Eye (tissue), 1 donor: ENCODE results near the gene SLC8A1.
A peak's percentile ranks its signal among the peaks of the same experiment; 100 is the strongest.

Experiments
- DNase-seq: peaks from one replicate; pipeline ENCODE4 v3.0.0-alpha.2; 2015

SLC8A1 gene

DNA sequence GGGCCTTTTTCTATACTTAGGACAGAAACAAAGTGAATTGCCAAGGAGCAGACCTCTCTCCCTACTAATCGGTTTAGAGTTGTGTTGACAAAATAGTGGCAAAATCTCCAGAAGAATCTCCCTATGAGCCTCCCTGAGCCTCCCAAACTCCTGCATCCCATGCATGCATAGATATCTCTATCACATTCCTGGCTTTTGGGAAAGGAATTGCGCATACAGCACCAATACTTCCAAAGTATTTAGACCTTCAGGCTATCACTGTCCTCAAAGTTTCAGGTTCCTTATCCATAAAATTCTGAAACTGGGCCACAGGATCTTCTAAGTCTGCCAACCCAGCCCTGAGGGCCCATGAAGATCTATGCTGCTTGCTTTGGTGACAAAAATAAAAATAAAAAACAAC lies 152.1 kb downstream of the SLC8A1 start:
- no peak for DNase-seq

DNA sequence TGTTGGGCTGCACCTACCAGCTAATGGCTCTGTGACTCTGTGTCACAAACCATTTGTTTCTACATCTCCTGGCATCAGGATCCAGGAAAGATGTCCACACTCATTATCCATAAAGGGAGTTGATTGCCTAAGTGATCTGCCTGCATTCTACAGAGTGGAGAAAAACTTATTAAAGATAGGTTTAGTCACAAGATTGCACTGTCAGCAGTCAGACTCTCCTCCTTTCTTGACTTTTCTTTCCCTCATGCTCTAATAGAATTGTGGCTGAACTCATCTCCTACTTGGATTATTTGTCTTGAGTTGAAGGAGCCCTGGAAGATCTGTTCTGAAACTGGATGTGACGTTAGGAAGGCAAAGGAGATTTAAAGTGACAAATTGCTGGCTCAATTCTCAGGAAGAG lies 152.7 kb downstream of the SLC8A1 start:
- DNase-seq: no peak

DNA sequence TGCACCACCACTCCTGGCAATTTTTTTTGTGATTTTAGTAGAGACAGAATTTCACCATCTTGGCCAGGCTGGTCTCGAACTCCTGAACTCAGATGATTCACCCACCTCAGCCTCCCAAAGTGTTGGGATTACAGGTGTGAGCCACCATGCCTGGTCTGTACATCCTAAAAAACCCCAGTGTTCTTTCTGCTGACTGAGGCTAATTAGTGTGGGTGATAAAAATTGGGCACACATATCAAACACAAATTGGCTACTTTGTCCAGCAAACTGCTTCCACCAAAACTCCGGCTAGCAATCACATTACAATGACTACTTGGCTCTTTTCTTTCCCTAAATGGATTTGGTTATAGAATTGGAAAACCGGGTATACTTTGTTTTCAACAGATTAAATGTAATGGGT lies 153.9 kb downstream of the SLC8A1 start:
- no peak for DNase-seq

DNA sequence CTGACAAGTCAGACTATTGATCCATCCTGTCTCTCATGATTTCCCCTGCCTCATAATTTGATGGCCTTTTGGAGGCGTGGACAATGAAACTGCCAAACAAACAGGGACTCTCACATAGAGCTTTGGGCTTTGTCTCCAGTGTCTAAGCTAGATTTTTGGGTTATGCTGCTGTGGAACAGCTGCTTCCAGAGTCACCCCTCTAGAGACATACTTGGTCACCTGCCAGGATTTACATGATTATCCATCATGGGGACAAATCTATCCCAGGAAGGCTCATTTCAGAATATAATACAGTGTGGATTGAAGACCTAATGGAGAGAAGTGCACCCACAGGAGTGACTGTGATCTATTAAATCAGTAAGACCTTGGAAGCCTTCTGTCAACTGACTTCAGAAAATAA lies 159.6 kb downstream of the SLC8A1 start:
- no peak for DNase-seq

DNA sequence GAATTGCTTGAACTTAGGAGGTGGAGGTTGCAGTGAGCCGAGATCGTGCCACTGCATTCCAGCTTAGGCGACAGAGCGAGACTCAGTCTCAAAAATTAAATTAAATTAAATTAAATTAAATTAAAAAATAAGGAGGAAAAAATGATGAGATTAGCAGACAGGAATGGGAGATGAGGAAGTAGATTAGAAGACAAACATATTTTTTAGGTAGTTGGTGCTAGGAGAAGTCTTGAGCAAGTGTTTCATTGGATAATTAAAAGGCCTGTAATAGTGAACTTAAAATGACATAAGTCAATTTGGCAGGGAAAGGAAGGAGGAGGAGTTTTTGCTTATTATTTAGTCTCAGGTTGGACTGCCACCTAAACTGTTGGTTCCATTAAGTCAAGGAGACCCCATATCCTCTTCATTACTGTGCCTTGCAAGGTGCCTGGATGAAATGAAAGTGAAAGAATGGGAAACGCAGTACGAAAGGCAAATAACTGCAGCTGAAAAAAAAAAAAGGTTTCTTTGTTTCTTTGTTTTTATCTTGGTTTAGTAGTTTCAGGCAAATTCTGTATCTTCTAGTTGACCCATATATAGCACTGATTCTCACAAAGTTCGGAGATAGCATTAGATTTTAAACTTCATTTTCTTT lies 162.0 kb downstream of the SLC8A1 start:
- no peak for DNase-seq

DNA sequence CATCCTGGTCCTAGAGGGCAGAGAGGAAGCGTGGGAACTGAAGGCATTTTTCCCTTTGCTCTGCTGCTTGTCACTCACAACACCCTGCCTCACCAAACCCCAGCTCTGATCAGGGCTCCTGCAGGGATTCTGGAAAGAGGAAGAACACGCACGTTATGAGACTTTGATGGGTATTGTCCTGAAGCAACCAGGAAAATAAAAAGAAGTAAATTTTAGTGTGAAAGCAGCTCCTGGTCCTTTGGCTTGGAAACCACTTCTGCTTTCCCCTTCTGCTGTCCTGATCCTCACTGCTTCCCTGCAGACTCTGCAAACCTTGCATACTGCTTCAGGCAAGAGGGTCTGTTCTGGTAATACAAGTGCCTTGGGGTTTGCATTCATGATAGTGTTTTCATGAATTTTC lies 164.1 kb downstream of the SLC8A1 start:
- DNase-seq: no peak

DNA sequence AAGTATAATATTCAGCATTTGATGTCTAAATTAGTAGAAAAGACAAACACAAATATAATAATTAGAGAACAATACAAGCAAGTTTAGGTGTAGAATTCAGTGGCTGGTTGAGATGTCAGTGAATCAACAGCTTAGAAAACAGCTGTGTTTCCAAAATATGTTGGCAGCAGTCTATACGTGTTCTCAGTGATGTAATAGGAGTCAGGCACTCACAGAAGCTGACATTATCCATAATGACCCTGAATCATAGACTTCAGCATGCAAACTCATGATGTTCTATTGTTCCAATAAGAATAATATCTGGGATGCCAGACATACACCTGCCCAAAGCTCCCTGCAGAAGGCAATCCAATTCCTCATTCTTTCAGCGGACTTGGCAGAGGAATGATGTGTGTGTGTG lies 164.7 kb downstream of the SLC8A1 start:
- peak; percentile 8 for DNase-seq

DNA sequence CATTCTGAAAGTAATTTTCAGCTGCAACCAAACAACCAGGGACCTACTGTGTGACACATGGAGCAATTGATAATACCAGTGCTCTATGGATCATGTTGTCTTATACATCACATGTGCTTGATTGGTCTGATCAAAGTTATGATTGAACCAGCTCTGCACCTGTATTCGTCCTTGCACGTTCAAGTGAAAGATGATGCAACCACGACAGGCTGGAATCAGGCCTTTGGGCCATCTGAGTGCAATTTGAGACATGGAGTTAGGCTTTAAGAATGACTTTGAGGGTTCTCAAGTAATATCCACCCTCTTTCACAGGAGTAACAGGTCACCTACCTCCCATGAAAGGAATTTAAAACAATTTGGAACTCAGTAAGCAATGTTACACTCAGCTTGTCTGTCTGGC lies 165.2 kb downstream of the SLC8A1 start:
- no peak for DNase-seq

DNA sequence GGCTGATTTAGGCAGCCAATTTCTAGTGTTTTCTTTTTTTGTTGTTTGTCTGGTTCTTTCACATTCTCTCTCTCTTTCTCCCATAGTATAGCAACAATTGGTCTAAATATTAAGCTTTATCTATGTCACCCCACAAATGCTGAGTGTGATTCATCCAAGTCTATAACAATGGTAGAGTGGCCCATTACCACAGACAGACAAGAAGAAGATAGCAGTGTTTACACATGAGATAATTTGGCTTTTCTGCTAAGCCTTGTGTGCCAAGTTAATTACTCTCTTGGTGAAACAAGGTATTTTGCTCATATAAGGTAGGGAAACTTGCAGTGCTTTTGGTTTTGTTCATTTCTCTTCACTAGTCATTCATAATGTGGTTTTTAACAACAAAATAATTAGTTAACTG lies 166.5 kb downstream of the SLC8A1 start:
- DNase-seq: no peak

DNA sequence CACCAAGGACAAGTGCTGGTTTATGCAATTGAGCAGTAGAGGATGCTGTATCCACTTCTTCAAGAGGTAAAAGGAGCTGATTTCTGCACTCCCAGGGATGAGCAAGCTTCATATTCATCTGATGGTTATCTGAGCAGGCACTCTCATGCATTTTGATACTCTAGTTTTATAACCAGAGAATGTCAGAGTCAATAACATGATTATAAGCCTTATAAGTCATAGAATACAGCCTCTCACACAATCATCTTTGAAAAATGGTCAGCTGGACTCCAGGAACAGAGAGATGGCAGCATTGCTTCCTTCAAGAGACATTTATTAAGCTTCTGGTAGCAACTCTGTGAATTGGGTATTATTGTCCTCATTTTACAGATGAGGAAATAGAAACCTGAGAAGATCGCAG lies 167.1 kb downstream of the SLC8A1 start:
- DNase-seq: no peak

DNA sequence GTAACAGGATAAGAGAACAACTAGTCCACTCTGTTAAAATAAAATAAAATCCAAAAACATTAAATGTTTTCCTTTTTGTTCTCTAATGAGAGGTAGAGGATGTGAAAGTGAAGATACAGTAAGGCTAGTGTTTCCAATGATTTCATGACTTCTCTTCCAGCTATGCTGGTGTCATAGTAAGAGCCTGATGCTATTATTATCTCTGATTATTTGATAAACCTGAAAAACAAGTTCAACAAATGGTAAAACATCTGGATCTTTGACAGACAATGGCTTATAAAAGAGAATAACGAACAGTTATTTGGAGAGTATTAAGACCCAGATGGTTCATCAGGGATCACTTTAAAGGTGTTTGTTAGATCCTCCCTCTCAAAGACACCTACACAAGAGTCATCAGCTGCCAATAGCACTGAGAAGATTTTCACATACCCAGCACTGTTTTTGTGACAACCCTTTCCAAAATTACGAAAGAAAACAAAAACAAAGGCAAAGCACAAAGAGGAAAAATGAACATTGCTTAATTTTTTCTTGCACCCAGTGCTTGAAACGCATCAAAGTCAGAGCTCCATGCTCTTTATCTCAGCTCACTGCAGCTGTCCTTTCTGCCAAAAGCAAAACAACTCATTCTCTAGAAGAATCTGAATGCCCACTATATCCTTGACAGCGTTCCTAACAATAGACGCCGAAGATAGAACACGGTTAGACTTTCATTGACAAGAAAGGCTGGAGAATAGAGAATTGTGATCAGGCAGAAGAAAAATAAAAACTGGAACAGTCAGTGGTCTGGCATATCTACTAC lies 168.6 kb downstream of the SLC8A1 start:
- no peak for DNase-seq

DNA sequence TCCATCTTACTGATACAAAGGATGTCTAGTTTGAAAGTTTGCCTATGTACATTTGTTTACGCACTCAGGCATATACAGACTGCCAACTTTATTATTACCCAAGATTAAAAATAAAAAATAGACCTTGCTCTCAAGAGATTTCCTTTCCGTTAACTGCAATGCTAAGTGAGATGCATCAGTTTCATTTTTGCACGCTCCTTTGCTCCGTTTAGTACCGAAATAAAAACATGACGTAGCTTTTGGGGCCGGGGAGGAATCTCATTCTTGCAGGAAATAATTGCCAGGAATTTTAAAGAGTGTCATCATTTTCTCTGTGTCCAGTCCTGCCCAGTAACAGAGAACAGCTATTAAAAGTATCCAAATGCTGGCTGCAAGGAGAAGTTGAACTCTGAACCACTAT lies 169.5 kb downstream of the SLC8A1 start:
- no peak for DNase-seq

DNA sequence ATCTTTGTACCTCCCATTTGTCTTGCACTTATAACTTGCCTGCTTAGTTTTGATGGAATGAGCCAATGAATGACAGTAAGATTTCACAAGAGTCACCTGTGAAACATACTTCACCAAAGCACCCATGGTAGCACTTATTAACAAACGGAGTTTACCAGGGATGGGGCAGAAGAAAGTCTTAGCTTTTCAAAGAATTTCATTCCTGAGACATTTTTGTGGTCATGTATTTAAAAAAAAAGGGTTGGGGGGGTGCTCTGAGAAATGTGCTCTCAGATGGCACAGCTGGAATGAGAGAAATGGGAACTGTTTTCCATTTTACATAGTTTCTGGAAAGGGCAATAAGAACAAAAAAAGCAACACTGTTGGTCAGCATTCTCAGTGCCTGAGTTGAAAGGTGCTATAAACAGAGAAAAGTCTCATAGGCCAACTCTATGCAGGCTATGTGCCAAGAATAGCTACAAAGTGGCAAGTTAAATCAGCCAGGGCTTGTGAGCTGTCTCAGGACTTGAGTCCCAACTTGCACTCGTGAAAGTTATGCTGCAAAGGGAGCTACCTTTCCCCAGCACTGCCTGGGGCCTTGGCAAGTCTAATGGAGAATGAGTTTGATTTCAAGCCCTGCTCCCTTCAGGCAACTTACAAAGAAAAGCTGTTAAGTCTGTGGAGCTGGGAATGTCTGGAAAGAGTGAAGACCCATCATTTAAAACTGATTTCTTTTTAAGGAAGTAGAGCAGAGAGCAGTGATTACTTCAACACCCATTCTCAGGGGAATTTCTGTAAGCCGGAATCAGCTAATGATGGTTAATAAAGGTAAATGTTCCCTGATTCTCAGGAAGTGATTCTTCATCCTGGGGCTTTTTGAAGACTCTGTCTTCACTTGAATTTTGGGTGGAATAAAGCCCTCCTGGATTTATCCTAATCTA lies 170.6 kb downstream of the SLC8A1 start:
- DNase-seq: no peak

DNA sequence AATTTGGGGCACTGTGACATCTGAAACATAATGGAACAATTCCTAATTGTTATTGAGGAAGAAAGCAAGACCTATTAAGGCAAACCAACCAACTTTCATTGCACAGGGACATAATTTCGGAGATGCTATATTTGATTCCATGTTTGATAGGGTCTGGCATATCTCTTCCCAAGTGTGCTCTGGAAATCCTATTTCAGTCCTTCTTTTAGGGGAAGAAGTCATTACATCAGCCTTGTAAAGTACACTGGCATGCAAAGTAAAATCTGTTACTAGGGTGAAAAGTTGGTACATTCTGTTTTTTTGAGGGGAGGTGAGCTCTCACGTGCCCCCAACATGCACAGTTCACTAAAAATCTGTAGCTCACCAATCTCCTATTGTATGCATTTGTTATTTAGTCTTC lies 172.4 kb downstream of the SLC8A1 start:
- no peak for DNase-seq

DNA sequence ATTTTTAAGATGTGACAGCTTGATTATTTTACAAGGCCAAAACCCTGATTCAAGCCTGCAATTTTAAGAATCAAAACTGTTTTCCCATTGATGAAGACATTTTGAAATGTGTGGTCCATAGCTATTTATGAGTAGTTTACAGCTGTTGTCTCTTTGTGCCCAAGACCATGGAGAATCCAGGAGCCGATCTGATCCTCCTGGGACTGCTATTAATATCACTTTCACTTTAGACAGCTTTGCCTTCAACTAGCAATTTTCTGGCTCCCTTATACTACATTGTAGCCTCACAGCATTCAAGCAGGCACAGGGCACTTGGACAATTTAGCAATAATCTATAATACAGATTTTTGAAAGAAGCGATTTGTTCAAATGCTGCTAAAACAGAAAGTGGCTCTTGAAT lies 172.9 kb downstream of the SLC8A1 start:
- peak; percentile 30 for DNase-seq

DNA sequence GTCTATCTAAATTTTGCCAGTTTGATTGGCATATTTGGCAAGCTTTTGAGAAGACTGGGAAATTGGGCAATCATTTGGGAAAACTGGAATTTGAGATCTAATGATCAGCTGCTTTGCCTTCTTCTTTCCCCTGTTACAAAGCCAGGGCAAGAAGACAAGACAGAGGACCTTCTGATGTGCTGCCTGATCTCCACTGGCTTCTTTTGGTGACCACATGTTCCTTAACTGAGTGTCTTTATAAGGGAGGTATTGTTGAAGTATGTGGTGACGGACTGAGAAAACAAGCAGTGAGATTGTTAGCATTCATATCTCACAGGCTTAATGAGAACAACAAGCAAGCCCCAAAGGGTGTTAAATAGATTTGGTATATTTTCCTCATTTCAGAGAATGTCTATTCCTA lies 175.8 kb downstream of the SLC8A1 start:
- no peak for DNase-seq

DNA sequence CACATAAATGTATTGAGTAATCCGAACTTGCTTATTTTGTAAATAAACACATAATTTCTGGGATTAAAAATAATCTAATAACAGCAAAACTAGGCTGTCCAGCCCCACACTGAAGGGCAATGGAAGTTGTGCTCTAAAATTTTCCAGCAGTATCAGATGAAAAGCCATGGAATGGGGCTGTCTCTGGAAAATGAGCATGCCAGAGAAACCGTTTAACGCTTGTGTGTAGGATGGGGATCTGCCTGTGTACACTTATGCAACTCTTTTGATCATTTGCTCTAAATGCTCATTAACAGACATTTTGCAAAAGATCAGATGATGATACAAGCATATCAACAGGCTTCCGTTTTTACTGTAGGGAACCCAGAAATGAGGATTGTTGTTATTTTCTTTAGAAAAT lies 177.6 kb downstream of the SLC8A1 start:
- no peak for DNase-seq

DNA sequence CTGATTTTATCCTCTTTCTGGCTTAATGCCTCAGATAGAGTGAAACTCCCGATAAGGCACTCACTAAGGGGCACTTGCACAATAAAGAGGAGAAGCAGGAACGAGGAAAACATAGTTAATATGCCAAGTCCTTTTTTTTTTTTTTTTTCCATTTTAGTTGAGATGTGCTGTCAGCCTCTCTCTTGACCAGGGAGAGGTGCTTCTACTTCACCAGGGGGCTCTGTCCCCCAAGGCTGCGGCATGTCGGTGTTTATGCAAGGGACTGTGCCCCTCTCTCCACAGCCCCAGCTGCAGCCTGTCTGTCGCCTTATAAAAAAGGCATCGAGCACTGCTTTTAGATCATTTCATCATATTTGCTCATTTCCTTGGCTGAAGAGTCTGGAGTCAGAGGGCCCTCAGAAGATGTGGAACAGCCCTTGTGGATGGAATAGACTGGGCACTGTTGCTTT lies 178.1 kb downstream of the SLC8A1 start:
- no peak for DNase-seq

DNA sequence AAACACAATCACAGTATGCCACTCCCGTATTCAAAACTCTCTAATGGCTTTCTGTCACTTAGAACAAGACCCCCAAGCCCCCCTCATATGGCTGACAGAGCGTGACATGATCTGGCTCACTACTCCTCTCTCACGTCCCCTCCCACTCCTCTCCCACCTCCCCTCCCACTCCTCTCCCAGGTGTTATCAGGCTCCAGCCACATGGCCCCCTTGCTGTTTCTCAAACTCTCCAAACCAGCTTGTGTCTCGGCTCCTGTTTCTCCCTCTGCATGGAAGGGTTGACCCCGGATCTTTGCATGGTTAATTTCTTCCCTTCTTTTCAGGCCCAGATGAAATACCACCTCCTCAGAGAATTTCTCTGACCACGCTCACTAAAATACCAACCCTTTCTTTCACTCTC lies 180.8 kb downstream of the SLC8A1 start:
- DNase-seq: peak; percentile 26

DNA sequence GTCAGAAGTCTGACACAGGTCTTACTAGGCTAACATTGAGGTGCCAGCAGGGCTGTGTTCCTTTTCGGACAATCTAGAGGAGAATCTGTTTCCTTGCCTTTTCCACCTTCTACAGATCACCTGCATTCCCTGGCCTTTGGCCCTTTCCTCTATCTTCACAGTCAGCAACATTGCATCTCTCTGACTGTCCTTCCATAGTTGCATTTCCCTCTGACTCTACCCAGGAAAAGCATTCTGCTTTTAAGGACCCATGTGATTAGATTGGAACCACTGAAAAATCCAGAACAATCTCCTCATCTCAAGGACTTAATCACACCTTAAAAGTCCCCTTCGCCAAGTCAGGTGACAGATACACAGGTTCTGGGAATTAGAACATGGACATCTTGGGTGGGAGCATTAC lies 181.5 kb downstream of the SLC8A1 start:
- DNase-seq: no peak

DNA sequence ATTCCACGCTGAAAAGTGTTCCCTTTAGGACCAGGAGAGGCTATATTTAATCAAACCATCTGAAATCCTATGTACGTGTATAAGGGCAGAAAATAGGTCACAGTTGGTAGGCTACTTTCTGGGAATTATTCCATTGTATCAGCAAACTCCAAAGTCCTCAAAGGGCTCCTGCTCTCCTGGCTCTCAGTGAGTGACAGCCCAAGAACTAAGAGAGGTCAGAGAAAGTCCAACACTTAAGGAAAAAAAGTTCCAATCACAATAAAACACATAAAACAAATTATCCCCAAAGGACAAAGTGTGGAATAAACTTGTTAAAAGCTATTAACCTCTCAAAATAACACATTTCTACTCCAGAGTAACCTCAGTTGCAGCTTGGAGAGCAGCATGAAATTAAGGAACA lies 183.3 kb downstream of the SLC8A1 start:
- no peak for DNase-seq

DNA sequence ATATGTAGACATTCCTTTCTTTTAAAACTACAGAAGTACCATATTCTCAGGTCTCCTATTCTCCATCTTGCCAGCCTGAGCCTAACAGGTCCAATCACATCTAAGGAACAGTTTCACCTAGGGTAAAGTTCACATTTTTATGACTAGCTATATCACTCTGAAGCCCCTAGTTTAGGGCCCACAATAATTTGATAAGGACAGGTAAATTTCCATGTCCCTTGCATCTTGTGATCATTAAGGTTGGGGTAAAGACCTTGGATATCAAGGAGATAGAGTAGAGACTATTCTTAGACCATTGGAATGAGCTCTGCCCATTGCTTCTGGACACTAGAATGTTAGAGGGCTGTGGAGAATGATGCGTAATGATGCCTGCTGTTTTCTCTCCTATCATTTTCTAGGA lies 185.7 kb downstream of the SLC8A1 start:
- no peak for DNase-seq

DNA sequence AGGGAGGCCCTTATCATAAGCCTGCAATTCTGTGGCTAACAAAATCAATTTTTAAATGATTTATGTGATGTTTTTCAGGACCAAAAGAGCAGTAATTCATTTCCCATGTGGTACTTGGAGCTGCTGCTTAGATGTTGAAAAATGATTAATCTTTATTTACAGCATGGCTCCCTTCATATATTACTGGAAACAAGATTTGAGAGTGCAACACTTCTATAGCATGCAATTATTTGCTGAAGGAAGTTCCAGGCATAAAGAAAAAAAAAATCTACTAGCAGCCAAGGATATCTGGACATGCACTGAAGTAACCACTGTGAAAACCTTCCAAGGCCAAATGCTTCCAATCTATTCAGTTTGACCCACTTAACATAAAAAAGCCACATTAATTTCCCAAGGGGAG lies 186.3 kb downstream of the SLC8A1 start:
- DNase-seq: no peak

DNA sequence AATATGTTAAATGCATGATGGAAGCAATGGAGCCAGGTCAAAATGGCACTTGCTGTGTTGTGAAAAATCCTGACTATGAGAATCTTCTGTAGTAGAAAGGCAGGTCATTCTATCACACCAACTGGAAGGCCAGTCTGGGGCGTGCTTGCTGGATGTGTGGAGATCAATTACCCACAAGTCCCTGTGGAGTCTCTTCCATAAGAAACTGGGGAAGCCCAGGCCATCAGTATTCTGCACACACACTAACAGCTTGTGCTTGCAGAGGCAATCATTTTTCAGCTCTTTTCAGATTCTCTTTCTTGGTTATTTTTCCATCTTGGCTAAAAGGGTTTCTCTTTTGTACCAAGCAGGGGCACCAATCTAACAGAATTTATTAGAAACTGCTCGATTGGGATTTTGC lies 190.8 kb downstream of the SLC8A1 start:
- DNase-seq: no peak
